NT2/D1 (cell line): Measurements from ENCODE around the gene PPP1R14B.

Experiments used
- SUZ12 ChIP-seq: IDR thresholded peaks from 2 replicates; pipeline ENCODE4 v1.6.1; 2011; ENCODE audit not compliant: insufficient read length, insufficient read depth; ENCODE audit errors: extremely low read depth
- ZNF274 ChIP-seq: IDR thresholded peaks from 2 replicates; pipeline ENCODE4 v1.6.1; 2011; ENCODE audit warnings: mild to moderate bottlenecking, low read depth, low read length

- TF ChIP-seq ZNF274 (no peak), SUZ12 (no peak)
Observed at GRCh38 chr11:64258946-64259532, 12.3 kb upstream of the PPP1R14B start.
